GM20000 (cell line): ENCODE data around the gene GTF2IRD1.

ENCODE experiments used
- DNase-seq: peaks from one replicate; pipeline ENCODE4 v3.0.0; 2012; ENCODE audit warnings: low spot score
- TF ChIP-seq, protein P1 (sequence below): IDR thresholded peaks from 2 replicates; pipeline ENCODE4 v1.5.1; 2012; ENCODE audit warnings: mild to moderate bottlenecking, control low read depth; ENCODE audit errors: extremely low read depth, missing control alignments

Gene GTF2IRD1

DNA sequence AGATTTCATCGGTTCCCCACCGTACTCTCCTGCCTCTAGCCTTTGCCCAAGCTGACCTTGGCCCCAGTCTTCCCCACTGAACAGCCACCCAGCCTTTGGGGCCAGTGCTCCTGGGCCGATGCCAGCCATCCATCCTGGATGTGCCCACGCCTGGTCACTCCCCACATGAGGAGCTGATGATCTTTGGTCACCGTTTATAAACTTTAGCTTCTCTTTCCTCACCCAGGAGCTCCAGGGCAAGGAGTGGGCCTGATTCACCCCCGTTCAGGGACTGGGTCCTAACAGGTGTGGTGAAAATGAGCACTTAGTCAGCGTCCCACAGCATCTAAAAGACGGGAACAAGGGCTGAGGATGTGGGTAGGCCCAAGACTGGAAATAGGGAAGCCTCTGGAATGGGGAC lies 22.9 kb downstream of the GTF2IRD1 start:
- DNase-seq, result no peak
- TF ChIP-seq, protein P1, sequence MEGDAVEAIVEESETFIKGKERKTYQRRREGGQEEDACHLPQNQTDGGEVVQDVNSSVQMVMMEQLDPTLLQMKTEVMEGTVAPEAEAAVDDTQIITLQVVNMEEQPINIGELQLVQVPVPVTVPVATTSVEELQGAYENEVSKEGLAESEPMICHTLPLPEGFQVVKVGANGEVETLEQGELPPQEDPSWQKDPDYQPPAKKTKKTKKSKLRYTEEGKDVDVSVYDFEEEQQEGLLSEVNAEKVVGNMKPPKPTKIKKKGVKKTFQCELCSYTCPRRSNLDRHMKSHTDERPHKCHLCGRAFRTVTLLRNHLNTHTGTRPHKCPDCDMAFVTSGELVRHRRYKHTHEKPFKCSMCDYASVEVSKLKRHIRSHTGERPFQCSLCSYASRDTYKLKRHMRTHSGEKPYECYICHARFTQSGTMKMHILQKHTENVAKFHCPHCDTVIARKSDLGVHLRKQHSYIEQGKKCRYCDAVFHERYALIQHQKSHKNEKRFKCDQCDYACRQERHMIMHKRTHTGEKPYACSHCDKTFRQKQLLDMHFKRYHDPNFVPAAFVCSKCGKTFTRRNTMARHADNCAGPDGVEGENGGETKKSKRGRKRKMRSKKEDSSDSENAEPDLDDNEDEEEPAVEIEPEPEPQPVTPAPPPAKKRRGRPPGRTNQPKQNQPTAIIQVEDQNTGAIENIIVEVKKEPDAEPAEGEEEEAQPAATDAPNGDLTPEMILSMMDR, result no peak

DNA sequence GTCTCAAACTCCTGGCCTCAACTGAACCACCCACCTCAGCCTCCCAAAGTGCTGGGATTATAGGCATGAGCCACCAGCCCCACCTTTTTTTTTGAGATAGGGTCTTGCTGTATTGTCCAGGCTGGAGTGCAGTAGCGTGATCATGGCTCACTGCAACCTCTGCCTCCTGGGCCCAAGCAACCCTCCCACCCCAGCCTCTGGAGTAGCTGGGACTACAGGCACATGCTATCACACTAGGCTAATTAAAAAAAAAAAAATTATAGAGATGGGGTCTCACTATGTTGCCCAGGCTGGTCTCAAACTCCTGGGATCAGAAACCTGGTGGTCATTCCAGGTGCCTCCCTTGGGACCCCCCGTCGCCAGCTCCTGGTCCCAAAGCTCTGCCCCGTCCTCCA lies 25.0 kb downstream of the GTF2IRD1 start:
- TF ChIP-seq, protein P1, result no peak
- DNase-seq, result no peak

DNA sequence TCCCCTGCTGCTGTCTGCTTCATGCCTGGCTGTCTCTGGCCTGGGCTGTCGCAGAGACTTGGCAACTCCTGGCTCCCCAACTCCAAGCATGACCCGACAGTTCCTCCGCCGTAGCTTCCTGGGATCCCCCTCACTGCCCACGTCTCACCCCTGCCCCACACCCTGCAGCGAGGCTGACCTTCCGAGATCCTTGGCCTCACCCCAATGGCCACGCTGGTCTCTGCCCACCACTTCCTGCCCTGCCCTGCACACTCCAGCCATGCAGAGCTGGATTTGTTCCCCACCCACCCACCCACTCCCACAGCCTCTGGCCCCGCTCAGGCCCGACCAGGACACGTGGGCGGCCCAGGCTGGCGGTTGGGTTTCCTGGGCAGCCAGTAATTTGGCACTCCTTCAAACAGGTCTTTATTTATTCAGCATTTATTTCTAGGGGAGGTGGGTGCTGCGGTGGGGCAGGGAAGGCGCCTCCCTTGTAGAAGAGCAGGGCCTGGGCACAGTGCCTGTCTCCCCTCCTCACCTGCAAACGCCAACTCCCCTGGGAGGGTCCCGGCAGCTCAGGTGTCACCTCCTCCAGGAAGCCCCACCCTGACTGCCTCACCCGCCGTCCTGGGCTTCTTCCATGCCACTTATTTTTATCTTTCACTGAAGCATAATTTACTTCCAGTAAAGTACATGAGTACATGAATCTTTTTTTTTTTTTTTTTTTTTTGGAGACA lies 25.5 kb downstream of the GTF2IRD1 start:
- TF ChIP-seq, protein P1, result no peak
- no peak for DNase-seq

DNA sequence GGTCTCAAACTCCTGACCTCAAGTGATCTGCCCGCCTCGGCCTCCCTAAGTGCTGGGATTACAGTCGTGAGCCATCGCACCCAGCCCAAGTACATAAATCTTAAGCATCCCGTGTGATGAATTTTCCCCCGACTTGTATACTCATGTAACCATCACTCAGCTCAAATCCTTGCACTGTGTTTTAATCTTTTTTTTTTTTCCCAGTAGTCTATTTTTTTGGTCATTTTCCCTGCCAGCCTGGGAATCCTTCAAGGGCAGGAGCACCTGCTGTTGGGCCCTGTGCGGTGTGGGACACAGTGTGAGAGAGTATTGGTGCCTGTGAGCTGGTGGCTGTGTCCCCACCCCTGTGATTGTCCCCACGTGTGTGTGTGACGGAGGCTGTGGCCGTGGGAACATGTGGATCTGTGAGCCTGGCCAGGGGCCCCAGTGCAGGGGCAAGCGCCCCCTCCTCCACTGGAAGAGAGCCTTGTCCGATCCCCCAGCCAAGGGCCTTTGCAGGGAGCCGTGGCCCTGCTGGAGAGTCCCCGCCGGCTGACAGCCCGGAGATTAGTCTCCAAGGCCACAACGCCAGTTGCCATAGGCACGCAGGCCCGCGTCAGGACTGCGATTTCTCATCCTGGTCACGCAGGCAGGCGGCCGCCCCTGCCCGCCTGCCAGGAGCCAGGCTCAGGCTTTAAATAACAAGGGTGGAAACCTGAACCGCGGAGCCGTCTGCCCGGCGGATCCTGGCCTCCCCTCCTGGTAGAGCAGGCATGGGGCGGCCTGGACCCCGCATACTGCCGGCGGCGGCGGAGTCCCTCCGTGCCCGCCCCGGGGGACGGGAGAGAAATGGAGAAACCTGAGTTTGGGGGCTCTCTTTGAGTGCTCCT lies 26.5 kb downstream of the GTF2IRD1 start:
- TF ChIP-seq, protein P1, result no peak
- no peak for DNase-seq

DNA sequence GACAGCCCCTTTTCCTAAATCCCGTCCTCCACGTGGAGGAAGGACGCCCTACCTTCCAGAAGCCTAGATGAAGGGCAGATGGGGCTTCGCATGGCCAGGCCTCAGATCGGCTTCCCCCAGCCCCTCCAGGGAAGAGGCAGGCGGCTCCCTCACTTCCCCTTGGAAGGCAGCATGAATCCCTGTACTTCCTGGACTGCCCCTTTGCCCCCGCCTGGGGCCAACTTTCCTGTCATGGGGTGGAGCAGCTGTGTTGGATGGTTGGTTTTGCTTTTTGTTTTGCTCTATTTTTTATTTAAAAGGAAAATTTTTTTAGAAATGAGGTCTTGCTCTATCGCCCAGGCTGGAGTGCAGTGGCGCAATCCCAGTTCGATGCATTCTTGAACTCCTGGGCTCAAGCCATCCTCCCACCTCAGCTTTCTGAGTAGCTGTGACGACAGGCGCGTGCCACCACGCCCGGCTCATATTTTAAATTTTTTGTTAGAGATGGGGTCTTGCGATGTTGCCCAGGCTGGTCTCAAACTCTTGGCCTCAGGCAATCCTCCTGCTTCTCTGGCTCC lies 27.2 kb downstream of the GTF2IRD1 start:
- no peak for DNase-seq
- TF ChIP-seq, protein P1, result no peak

DNA sequence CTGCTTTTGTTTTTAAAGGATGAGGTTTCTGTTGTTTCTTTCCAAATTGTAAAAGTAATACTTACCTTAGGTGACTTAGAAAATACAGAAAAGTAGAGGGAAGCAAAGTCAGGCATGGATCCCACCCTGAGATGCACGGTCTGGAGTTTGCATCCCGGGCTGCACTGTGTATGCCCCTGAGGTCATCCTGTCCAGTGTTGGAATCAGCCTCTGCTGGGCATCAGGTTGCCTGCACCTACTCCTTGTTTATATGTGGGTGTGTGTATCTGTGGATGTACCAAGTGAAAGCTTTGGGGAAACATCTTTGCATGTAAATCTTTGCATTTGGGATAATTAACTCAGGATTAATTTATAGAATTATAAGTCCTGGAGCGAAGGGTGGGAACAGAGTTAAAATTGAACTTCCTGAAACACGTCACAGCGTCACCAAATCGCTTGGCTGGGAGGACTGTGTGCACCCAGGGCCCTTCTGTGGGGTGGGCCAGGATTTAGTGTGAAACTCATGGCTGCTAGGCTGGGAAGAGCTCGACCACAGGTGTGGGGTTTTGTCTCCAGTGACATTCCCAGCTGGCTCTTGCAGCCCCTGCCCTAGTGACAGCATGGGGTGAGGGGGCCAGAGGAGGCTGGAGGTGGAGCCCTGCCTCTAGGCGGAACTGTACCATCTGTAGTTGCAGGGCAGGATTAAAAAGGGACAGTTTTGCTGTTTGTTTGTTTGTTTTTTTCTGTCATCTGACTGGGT lies 27.9 kb downstream of the GTF2IRD1 start:
- no peak for DNase-seq
- TF ChIP-seq, protein P1, result no peak

DNA sequence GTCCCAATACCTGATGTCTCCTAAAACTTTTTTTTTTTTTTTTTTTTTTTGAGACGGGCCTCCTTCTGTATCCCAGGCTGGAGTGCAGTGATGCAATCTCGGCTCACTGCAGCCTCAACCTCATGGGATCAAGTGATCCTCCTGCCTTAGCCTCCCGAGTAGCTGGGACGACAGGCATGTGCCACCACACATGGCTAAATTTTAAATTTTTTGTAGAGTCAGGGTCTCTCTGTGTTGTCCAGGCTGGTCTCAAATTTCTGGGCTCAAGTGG lies 28.4 kb downstream of the GTF2IRD1 start:
- no peak for DNase-seq
- TF ChIP-seq, protein P1, result no peak
